ENCODE results near the gene SLX4IP. TPM values are rescaled to one million over a fixed set of nuclear protein-coding genes. Genes with fewer than 3 reads are reported as not detected.
A peak's percentile ranks its signal among the peaks of the same experiment; 100 is the strongest.

The SLX4IP gene
- polyA plus RNA-seq, 2 of the 4 experiments (the other 2 are of a cell fraction), result 3.4 to 7.5 TPM

GRCh38 chr20:10573273-10573950 lies 138.3 kb downstream of the SLX4IP start:
- Histone ChIP-seq H3K27ac (no peak overlapping the region), H3K4me2 (no peak overlapping the region), H3K4me1 (peaks cover 14% of the 10 kb centered on the region), H3K4me3 (no peak overlapping the region), H3K9me3 (no peaks in the 10 kb centered on the region)
- TF ChIP-seq MAX (IDR thresholded peaks at IDR 0.05), result no peak
- TF ChIP-seq NR3C1 (IDR thresholded peaks at IDR 0.05), result no peak
- no peak for TF ChIP-seq POLR2AphosphoS2 (conservative IDR thresholded peaks at IDR 0.05; ENCODE audit: low read length)
- TF ChIP-seq TFCP2L1 (CRISPR knock-in tag; IDR thresholded peaks at IDR 0.05), result no peak
- no peak for TF ChIP-seq ZFP36 (IDR thresholded peaks at IDR 0.05; ENCODE audit: borderline replicate concordance, partially characterized antibody)
- TF ChIP-seq ZSCAN20 (CRISPR knock-in tag; IDR thresholded peaks at IDR 0.05), result no peak
- no peak for TF ChIP-seq JUNB (IDR thresholded peaks at IDR 0.05)
- TF ChIP-seq, protein P1, sequence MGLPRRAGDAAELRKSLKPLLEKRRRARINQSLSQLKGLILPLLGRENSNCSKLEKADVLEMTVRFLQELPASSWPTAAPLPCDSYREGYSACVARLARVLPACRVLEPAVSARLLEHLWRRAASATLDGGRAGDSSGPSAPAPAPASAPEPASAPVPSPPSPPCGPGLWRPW (IDR thresholded peaks at IDR 0.05), result no peak
- no peak for TF ChIP-seq RAD21 (conservative IDR thresholded peaks at IDR 0.05 in 1 of 2, IDR thresholded peaks at IDR 0.05 in 1 of 2)
- TF ChIP-seq, protein P2, sequence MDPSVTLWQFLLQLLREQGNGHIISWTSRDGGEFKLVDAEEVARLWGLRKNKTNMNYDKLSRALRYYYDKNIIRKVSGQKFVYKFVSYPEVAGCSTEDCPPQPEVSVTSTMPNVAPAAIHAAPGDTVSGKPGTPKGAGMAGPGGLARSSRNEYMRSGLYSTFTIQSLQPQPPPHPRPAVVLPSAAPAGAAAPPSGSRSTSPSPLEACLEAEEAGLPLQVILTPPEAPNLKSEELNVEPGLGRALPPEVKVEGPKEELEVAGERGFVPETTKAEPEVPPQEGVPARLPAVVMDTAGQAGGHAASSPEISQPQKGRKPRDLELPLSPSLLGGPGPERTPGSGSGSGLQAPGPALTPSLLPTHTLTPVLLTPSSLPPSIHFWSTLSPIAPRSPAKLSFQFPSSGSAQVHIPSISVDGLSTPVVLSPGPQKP (IDR thresholded peaks at IDR 0.05; ENCODE audit: low read depth, low read length), result no peak
- no peak for TF ChIP-seq NPAS2 (CRISPR knock-in tag; IDR thresholded peaks at IDR 0.05; ENCODE audit: borderline replicate concordance)
- no peak for TF ChIP-seq CHD2 (IDR thresholded peaks at IDR 0.05; ENCODE audit: low read length, partially characterized antibody)
- no peak for TF ChIP-seq ATOH8 (CRISPR knock-in tag; IDR thresholded peaks at IDR 0.05; ENCODE audit: low read depth)
- TF ChIP-seq KDM1A (IDR thresholded peaks at IDR 0.05; ENCODE audit: low read depth), result no peak
- TF ChIP-seq FOSB (CRISPR knock-in tag; IDR thresholded peaks at IDR 0.05), result no peak
- POLR2A ChIA-PET, result no interaction called here
- CTCF ChIA-PET, result interaction anchor here (1.1 to 2.7 kb wide), 3 partner anchors 8 to 12 kb away, joined by 3 to 8 read pairs (median 5); no protein-coding TSS in a partner anchor
- FAIRE-seq, result peak; percentile 43
- 60% methylated on average over 2 of the region's 2 CpGs for WGBS (ENCODE audit: missing lambda C conversion rate)
- no peak for DNase-seq (ENCODE audit: low read depth in 1 of 2, low spot score in 1 of 2)
- no peak for ATAC-seq

DNA sequence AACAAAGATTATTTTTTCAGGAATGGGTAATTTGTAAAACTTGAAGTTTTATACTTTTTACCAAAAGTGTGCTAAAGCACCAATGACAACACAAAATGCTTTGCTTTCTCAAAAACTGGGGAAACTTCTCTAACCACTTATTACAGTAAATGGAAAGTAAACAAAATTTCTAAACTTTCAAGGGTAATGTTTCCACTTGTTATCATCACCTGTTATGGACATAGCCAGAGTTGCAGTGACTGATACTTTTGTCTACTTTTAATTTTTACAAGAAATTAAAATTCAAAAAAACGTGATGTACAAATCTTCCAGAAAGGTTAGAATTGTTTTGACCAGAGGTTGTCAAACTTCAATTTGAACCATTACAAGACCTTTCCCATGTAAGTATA lies 138.8 kb downstream of the SLX4IP start:
- 46% methylated on average over 1 of the region's 1 CpG for WGBS (ENCODE audit: missing lambda C conversion rate)
- no peak for ATAC-seq
- POLR2A ChIA-PET, result no interaction called here

More for the DNA sequence above, 138.8 kb downstream of the SLX4IP start:
- CTCF ChIA-PET, result interaction anchor here (0.8 to 1.6 kb wide), 4 partner anchors 8 to 957 kb away, joined by 3 to 5 read pairs (median 4); no protein-coding TSS in a partner anchor
- FAIRE-seq, result peak; percentile 28
- Histone ChIP-seq H3K27ac (no peak overlapping the region), H3K4me2 (no peak overlapping the region), H3K9me3 (no peaks in the 10 kb centered on the region), H3K4me3 (no peak overlapping the region), H3K4me1 (peaks cover 20% of the 10 kb centered on the region)
- TF ChIP-seq CHD4 (IDR thresholded peaks at IDR 0.05; ENCODE audit: borderline replicate concordance) (no peak), FOSB (CRISPR knock-in tag; IDR thresholded peaks at IDR 0.05) (no peak), HDAC2 (IDR thresholded peaks at IDR 0.05) (no peak), ESRRA (IDR thresholded peaks at IDR 0.05; ENCODE audit: borderline replicate concordance, low read length) (no peak), JUNB (IDR thresholded peaks at IDR 0.05) (no peak), HOXA7 (CRISPR knock-in tag; IDR thresholded peaks at IDR 0.05) (no peak), POLR2A (IDR thresholded peaks at IDR 0.05; ENCODE audit: low read length) (no peak), NR3C1 (IDR thresholded peaks at IDR 0.05) (no peak), ZC3H11A (IDR thresholded peaks at IDR 0.05) (no peak), POLR2AphosphoS2 (conservative IDR thresholded peaks at IDR 0.05; ENCODE audit: low read length) (no peak), EHMT2 (IDR thresholded peaks at IDR 0.05; ENCODE audit: low read depth) (no peak), TP53 (CRISPR knock-in tag; IDR thresholded peaks at IDR 0.05) (no peak), MAFK (IDR thresholded peaks at IDR 0.05; ENCODE audit: partially characterized antibody) (no peak), ZSCAN20 (CRISPR knock-in tag; IDR thresholded peaks at IDR 0.05) (no peak), PHF8 (IDR thresholded peaks at IDR 0.05; ENCODE audit: borderline replicate concordance, low read depth) (no peak), CBX2 (IDR thresholded peaks at IDR 0.05; ENCODE audit: borderline replicate concordance, low read depth) (no peak)
- TF ChIP-seq, protein P2 (IDR thresholded peaks at IDR 0.05; ENCODE audit: low read depth, low read length), result no peak
- DNase-seq (ENCODE audit: low read depth in 1 of 2, low spot score in 1 of 2), result no peak
